ENCODE results near the gene CX3CR1.
"Not testable (repeated sequence)": the region's sequence is repeated elsewhere in the genome, so short reads cannot be mapped to it uniquely, and the experiment has no call there.

Gene CX3CR1

DNA sequence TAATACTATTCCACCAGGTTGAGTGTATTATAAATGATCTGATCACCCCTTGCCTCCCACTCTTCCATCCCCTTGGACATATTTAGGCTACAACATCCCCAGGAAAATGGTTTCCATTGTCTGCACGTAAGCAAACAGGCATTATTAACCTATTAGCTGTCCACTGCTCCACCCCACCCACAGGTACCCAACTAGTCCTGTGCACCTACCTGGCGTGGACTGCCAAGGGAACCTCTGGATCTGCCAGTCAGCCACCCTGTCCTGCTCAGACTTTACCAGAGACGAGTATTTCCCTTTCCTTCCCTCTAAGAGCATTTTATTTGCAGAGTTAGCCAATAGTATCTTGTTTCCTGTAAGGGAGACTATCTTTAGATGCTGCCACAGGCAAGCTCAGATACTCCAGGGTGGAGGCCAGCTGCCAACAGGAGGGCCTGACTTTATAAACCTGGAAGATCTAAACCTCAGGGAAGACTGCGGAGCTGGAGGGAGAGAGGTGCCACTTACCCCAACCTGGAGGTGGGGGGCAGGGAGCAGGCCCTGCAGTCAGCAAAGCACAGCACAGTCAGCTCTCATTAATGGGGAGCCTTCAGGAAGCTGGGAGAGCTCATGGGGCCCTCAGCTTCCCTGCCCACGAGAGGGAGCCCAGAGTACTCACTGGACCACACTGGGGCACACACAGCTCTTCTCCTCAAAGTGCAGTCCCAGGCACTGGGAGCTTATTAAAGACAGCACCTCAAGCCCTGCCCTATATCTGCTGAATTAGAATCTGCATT is at the start of gene CX3CR1:
CX3CR1 (minus strand) TSS at position 292 of the 773 bp plus-strand sequence. CDS start 13,527 bp downstream, outside the sequence.
- no peak for DNase-seq

- DNase-seq, result peak in 1 of 2 donors; percentile 19
These were observed 49.7 kb upstream of the CX3CR1 start, which contains the start of gene CCR8 for GRCh38 chr3:39329493-39329892. Gene CCR8 (plus strand): TSS chr3:39329709. CDS start chr3:39332332, 2,623 bp downstream.

DNA sequence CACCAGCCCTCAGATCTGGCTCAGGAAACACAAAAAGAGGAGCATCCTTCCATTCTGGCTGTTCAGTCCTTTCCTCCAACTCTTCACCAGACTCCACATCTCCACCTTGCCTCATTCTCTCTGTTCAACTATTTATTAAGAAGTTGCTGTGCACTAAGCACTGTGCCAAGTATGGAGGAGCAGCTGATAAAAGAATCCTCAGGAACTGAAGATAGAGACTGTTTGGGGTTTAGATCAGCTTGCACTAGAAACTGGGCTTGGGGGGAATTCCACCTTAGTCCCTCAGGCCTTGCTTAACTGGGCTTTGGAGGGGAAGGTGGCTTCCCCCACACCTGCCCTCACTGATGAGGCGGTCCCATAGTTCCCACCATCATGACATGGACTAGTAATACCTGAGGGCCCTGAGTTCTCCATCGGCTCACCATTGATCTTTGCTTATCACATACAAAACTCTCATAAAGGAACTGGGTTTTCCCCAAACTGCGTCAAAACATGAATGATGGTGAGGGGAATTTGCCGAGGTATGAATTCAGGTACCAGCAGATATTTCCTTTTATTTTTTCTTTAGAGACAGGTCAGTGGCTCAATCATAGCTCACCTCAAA is 48.0 kb upstream of the CX3CR1 start:
- DNase-seq, result peak in 1 of 2 donors; percentile 52

GRCh38 chr3:39327053-39327745 is 47.4 kb upstream of the CX3CR1 start:
- no peak for DNase-seq

- no peak for DNase-seq
These were observed 45.4 kb upstream of the CX3CR1 start for GRCh38 chr3:39325236-39325635.

- DNase-seq, result no peak
These were observed 43.7 kb upstream of the CX3CR1 start for GRCh38 chr3:39323494-39323893.

DNA sequence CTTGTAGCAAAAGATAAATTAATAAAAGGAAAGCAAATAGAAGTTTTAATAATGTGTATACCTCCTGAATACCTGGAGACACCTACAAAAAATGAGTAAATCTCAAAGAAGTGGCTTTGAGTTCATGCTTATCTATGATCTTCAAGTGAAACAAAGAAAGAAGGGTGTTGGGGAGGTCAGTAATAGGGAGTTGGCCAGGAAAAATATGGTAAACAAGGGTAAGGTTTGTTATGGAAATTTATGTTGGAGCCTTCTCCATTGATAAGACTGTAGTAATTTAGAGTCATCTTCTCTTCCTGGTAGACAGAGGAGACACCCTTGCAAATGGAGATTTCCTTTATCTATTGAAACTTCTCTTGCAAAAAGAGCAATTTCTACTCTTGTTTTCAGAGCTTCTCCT is 43.1 kb upstream of the CX3CR1 start:
- no peak for DNase-seq

DNA sequence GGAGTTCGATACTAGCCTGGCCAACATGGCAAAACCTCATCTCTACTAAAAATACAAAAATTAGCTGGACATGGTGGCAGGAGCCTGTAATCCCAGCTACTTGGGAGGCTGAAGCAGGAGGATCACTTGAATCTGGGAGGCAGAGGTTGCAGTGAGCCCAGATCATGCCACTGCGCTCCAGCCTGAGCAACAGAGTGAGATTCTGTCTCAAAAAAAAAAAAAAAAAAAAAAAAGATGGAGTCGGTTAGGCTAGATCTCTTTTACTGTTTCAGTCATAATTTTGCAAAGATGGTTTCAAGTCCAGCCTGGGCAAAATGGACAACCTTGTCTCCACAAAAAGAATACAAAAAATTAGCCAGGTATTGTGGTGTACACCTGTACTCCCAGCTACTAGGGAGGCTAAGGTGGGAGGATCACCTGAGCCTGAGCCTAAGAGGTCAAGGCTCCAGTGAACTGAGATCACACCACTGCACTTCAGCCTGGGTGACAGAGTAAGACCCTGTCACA is 42.4 kb upstream of the CX3CR1 start:
- DNase-seq, result not testable (repeated sequence)

DNA sequence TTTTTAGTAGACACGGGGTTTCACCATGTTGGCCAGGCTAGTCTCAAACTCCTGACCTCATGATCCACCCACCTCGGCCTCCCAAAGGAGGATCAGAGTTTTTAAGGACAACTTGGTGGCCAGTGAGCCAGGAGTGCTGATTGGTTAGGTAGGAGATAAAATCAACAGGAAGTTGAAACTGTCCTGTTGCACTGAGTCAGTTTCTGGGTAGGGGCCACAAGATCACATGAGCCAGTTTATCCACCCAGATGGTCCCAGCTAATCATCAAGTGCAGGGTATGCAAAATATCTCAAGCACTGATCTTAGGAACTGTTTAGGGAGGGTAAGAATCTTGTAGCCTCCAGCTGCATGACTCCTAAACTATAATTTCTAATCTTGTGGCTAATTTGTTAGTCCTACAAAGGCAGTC is 41.7 kb upstream of the CX3CR1 start:
- not testable (repeated sequence) for DNase-seq

DNA sequence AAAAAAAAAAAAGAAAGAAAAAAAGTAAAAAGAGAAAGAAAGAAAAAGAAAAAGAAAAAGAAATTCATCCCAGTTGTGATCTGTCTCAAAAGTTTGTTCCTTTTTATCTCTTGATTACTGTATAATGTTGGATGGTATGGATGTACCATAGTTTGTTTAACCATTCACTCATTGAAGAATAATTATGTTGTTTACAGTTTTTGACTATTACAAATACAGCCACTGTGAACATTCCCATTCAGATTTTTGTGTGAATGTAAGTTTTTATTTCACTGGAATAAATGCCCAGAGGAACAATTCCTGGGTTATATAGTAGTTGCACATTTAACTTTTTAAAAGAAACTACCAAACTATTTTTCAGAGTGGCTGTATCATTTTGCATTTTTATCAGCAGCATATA is 39.4 kb upstream of the CX3CR1 start:
- DNase-seq, result no peak

DNA sequence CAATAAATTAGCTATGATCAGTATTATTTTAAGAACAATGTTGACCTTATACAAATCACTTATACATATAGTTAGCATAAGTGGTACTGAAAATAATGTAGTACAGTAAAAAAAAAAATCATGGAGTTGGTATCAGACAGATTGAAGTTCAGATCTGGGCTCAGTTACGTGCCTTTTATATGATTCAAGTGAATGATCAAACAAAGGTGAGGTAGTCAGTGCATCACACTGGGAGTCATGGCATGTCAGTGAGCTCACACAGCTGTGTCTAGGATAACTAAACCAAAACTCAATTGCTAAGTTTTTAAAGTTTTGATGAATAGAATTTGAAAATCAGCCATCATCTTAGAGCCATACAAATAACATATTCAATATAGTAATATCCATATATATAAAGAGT is 38.5 kb upstream of the CX3CR1 start:
- DNase-seq, result no peak

GRCh38 chr3:39317571-39318169 is 37.8 kb upstream of the CX3CR1 start:
- DNase-seq, result no peak

DNA sequence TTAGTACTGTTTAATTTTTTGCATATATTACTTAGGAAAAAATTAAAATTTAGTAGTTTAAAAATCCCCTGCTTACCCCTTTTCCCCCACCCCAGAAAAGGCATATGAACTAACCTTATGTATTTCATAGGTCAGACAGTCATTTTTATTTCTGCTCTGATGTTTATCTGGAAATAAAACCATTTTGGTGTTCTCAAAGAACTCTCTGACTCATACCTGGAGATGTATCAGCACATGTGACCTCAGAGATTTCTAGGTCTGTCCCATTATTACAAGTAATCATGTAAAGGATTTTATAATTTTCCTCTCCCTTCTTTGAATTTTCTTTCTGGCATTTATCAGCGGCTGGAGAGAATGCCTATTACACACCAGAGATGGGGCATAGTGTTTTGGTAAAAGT is 35.6 kb upstream of the CX3CR1 start:
- no peak for DNase-seq

DNA sequence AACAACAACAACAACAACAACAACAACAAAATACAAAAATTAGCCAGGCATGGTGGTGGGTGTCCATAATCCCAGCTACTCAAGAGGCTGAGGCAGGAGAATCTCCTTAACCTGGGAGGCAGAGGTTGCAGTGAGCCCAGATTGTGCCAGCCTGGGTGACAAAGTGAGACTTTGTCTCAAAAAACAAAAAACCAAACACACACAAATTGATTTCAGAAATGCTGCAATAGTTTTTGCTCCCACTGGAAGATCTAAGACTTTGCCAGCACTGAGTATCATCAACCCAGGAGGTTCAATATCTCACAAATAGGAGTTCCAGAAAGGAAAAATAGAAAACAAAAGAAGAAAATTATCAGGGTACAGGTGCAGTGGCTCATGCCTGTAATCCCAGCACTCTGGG is 33.5 kb upstream of the CX3CR1 start:
- DNase-seq, result no peak

GRCh38 chr3:39302178-39302577 is 22.3 kb upstream of the CX3CR1 start:
- DNase-seq, result no peak

DNA sequence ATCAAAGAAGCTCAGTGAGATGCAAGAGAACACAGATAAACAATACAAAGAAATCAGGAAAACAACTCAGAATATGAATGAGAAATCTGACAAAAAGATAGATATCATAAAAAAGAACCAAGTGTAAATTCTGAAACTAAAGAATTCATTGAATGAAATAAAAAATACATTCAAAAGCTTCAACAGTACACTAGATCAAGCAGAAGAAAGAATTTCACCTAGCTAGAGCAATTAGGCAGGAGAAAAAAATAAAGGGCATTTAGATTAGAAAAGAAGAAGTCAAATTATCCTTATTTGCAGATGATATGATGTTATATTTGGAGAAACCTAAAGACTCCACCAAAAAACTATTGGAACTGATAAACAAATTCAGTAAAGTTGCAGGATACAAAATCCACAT is 19.4 kb upstream of the CX3CR1 start:
- DNase-seq, result no peak

DNA sequence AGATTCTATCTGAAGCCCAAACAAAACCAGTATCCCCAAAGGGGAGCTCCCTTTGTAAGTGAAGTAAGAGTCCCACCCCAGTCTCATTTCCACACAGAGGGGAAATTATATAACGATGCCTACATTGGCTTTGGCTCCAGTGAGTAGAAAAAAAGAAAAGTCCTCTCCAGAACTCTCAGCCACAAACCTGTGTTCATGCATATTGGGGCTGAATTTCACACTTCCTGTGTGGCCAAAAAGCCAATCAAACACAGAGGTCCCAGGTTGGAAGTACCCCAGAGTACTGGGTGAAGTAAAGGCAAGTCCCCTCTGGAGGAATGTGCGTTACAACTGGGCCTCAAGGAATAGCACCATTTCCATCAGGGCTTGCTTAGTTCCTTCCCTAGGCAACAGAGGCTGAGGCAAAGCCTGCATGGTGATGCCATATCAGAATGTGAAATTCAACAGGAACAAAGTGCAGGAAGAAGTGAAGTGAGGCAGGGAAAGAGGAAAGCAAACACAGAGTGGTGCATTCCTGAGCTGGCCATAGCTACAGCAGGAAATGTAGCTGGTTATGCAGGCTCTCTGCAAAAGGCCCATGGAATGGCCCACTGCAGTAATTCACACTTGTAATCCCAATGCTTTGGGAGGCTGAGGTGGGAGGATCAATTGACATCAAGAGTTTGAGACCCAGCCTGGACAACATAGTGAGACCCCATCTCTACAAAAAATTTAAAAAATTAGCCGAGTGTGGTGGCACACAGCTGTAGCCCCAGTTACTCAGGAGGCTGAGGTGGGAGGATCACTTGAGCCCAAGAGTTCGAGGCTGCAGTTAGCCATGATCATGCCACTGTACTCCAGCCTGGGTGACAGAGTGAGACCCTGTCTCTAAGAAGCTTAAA is 16.6 kb upstream of the CX3CR1 start:
- no peak for DNase-seq

DNA sequence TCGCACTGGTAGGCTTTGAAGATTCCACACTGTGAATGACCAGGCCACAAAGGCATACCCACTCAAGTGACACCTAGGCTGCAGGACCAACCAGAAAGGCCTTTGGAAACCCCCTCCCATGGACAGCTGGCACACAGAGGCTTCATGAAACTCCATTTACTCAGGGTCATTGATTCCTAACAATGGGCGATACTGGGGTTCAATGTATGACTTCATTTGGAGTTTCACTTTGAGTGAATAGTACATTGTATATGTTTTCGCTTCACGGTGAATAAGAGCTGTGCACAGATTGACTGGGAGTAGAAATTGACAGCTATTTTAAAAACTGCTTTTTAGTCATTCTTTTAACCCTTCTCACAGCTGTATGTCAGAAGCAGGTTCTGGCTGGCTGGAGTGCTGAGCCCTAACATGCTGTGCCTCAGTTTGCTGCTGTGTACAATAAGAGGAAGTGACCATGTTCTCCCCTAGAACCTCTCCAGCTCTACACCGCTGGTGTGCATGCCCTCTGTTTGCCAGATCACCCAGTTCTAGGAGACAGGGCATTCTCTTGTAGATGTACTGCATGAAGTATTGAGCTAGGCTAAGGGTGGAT is 15.4 kb upstream of the CX3CR1 start:
- DNase-seq, result no peak

- DNase-seq, result peak in 1 of 2 donors; percentile 7
These were observed 14.8 kb upstream of the CX3CR1 start for GRCh38 chr3:39294446-39295183.

GRCh38 chr3:39292961-39293360 is 13.1 kb upstream of the CX3CR1 start:
- no peak for DNase-seq

DNA sequence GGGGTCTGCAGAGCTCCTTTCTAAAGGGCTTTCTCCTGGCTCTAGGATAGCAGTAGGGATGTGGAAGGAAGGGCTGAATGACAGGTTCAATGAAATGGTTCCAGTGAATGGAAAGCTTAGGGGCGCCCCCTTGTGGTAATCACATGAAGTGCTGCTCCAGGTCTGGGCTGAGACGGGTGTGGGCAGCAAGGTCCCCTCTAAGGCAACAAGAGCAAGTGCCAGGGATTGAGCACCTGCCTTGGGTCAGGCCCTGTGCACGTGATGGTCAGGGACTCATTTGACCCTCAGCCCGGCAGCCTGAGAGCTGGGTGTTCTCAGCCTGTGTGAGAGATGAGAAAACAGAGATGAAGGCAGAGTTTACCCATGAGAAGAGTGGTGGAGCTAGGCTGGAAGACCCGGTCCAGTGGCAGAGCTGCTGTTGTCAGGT is 12.1 kb upstream of the CX3CR1 start:
- DNase-seq, result peak; percentile 67 to 76

All from CD4-positive, alpha-beta T cell treated with Interleukin-1 beta for 1 hour (primary cell).